Osteoblast (primary cell): ENCODE results near the gene GPR82. TPM values are rescaled to one million over a fixed set of nuclear protein-coding genes. Genes with fewer than 3 reads are reported as not detected.
"Not testable (repeated sequence)": the region's sequence is repeated elsewhere in the genome, so short reads cannot be mapped to it uniquely, and the experiment has no call there.

Experiments used
- DNase-seq: peaks from one replicate; pipeline ENCODE4 v3.0.0; 2011; ENCODE audit warnings: low spot score, mixed read lengths; ENCODE audit not compliant: insufficient read length; ENCODE audit errors: missing footprints
- H2AFZ ChIP-seq: 2 replicates; pipeline ENCODE4 v1.6.0; 2011; ENCODE audit warnings: mild to moderate bottlenecking, low read length
- H3K27ac ChIP-seq: 2 replicates; pipeline ENCODE4 v1.5.1; 2011; ENCODE audit warnings: mild to moderate bottlenecking, low read depth, low read length, moderate library complexity
- H3K27me3 ChIP-seq: 2 replicates; pipeline ENCODE4 v1.6.0; 2012; ENCODE audit warnings: mild to moderate bottlenecking, control low read depth, inconsistent platforms, low read length, moderate library complexity; ENCODE audit not compliant: insufficient read depth
- H3K36me3 ChIP-seq: 2 replicates; pipeline ENCODE4 v1.5.1; 2011; ENCODE audit warnings: mild to moderate bottlenecking, low read length, control low read depth, moderate library complexity; ENCODE audit not compliant: insufficient read depth
- H3K4me1 ChIP-seq: 2 replicates; pipeline ENCODE4 v1.5.1; 2011; ENCODE audit warnings: mild to moderate bottlenecking, low read length, control low read depth, moderate library complexity; ENCODE audit not compliant: insufficient read depth
- H3K4me2 ChIP-seq: 2 replicates; pipeline ENCODE4 v1.6.0; 2011; ENCODE audit warnings: mild to moderate bottlenecking, low read length; ENCODE audit not compliant: insufficient read depth
- H3K4me3 ChIP-seq: fragments of 200-600 bp; sonication (generic); 3 replicates; pipeline ENCODE4 v1.5.1; 2012; ENCODE audit warnings: mild to moderate bottlenecking, low read length, inconsistent platforms; ENCODE audit not compliant: insufficient read depth
- H3K79me2 ChIP-seq: 2 replicates; pipeline ENCODE4 v1.6.0; 2012; ENCODE audit warnings: mild to moderate bottlenecking, low read length, control low read depth, inconsistent platforms; ENCODE audit not compliant: insufficient read depth
- H3K9me3 ChIP-seq: 2 replicates; pipeline ENCODE4 v1.5.1; 2011; ENCODE audit warnings: low read depth, low read length, control low read depth
- H4K20me1 ChIP-seq: 2 replicates; pipeline ENCODE4 v1.6.0; 2012; ENCODE audit warnings: mild to moderate bottlenecking, low read length, control low read depth; ENCODE audit not compliant: insufficient read depth
- total RNA-seq: library from RNA; depleted of rRNA; stranded (reverse); fragments of >200 nt; gene quantifications from 2 replicates; pipeline ENCODE4 v1.2.3, GENCODE V29; 2012
- TF ChIP-seq, protein P1 (sequence below): IDR thresholded peaks from 2 replicates; pipeline ENCODE4 v1.5.1; 2011; ENCODE audit warnings: mild to moderate bottlenecking, low read depth, low read length, moderate library complexity; ENCODE audit errors: extremely low read depth

The GPR82 gene
- total RNA-seq = not detected in 2 replicates

- H3K4me1 ChIP-seq = peaks cover 7% of the 10 kb centered on the region
- no peaks in the 10 kb centered on the region for H3K36me3 ChIP-seq
- no peaks in the 10 kb centered on the region for H3K9me3 ChIP-seq
- H3K27me3 ChIP-seq = no peaks in the 10 kb centered on the region
- H3K27ac ChIP-seq = peak within 1 kb of the TSS; percentile 56
- TF ChIP-seq, protein P1, sequence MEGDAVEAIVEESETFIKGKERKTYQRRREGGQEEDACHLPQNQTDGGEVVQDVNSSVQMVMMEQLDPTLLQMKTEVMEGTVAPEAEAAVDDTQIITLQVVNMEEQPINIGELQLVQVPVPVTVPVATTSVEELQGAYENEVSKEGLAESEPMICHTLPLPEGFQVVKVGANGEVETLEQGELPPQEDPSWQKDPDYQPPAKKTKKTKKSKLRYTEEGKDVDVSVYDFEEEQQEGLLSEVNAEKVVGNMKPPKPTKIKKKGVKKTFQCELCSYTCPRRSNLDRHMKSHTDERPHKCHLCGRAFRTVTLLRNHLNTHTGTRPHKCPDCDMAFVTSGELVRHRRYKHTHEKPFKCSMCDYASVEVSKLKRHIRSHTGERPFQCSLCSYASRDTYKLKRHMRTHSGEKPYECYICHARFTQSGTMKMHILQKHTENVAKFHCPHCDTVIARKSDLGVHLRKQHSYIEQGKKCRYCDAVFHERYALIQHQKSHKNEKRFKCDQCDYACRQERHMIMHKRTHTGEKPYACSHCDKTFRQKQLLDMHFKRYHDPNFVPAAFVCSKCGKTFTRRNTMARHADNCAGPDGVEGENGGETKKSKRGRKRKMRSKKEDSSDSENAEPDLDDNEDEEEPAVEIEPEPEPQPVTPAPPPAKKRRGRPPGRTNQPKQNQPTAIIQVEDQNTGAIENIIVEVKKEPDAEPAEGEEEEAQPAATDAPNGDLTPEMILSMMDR = no peak
- no peak within 1 kb of the TSS for H3K4me3 ChIP-seq
- no peak within 1 kb of the TSS for H3K4me2 ChIP-seq
- no peak within 1 kb of the TSS for H2AFZ ChIP-seq
- H4K20me1 ChIP-seq = no peaks in the 10 kb centered on the region
- DNase-seq = no peak
- no peaks in the 10 kb centered on the region for H3K79me2 ChIP-seq
Measured at GRCh38 chrX:41723826-41724225, at the start of gene GPR82. Gene GPR82, plus strand, starts transcription at chrX:41724181. Its CDS starts 2,846 bp downstream, at chrX:41727027.

DNA sequence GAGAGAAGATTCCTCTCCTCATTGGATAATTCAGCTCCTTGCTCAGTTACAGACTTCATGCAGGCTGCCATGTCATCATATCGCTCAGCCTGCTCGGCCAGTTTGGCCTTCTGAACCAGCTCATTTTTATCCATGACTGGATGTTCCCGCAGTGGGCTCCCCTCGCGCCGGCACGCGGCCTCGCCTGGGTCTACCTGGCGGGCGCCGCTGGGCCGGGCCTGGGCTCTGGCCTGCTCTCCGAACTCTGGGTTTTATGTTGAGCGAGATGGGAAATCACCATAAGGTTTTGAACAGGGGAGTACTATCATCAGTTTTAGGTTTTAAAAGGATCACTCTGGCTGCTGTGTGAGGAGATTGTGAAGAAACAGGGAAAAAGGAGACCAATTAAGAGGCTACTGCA lies 47.6 kb upstream of the GPR82 start:
- DNase-seq, H3K4me3 ChIP-seq, H3K4me2 ChIP-seq, H3K27me3 ChIP-seq, H3K4me1 ChIP-seq, H3K9me3 ChIP-seq, H3K27ac ChIP-seq, H4K20me1 ChIP-seq, H2AFZ ChIP-seq, H3K79me2 ChIP-seq, H3K36me3 ChIP-seq: not testable (repeated sequence)

- no peaks in the 10 kb centered on the region for H3K4me1 ChIP-seq
- no peak overlapping the region for H2AFZ ChIP-seq
- no peak overlapping the region for H3K4me2 ChIP-seq
- no peaks in the 10 kb centered on the region for H3K9me3 ChIP-seq
- H3K27me3 ChIP-seq = no peaks in the 10 kb centered on the region
- no peaks in the 10 kb centered on the region for H4K20me1 ChIP-seq
- H3K27ac ChIP-seq = peak overlapping the region; percentile 27
- H3K79me2 ChIP-seq = no peaks in the 10 kb centered on the region
- H3K36me3 ChIP-seq = no peaks in the 10 kb centered on the region
- H3K4me3 ChIP-seq = no peak overlapping the region
- peak; percentile 55 for DNase-seq
- TF ChIP-seq, protein P1 = no peak
Measured at GRCh38 chrX:41677183-41678060, 46.6 kb upstream of the GPR82 start.

GRCh38 chrX:41684138-41684537 lies 39.8 kb upstream of the GPR82 start:
- Histone ChIP-seq H2AFZ (no peak overlapping the region), H3K9me3 (no peaks in the 10 kb centered on the region), H3K4me2 (no peak overlapping the region), H3K27ac (no peak overlapping the region), H3K4me3 (no peak overlapping the region), H3K36me3 (no peaks in the 10 kb centered on the region), H4K20me1 (no peaks in the 10 kb centered on the region), H3K79me2 (no peaks in the 10 kb centered on the region), H3K27me3 (no peaks in the 10 kb centered on the region), H3K4me1 (no peaks in the 10 kb centered on the region)
- TF ChIP-seq, protein P1 = no peak
- no peak for DNase-seq
